A549 (cell line): ENCODE measurements around the gene GAS2L2. TPM values are rescaled to one million over a fixed set of nuclear protein-coding genes. Genes with fewer than 3 reads are reported as not detected.

Experiments
- ATAC-seq, 2 experiments: fragments of 200-7000 bp in 1 of 2; fragments of >200 bp in 1 of 2; cut with Nextera tagmentation in 1 of 2; cut with Tn5 transposase in 1 of 2; 3 replicates each; pipeline versions ENCODE4 v1.8.0 to v1.9.1; 2018 to 2020; ENCODE audit warnings: mild to moderate bottlenecking in 1 of 2, moderate library complexity in 1 of 2
- CTCF ChIA-PET: fragments of 300-600 bp; sonication (Branson Sonifier 250); formaldehyde crosslinking; extraction: SDS; loops from one replicate; lab custom pipeline; 2021; ENCODE audit warnings: antibody characterized with exemption, inconsistent platforms; lab: Yijun Ruan, JAX
- POLR2A ChIA-PET: fragments of 350-600 bp; formaldehyde crosslinking; extraction: SDS; loops from one replicate; lab custom pipeline; 2021; ENCODE audit warnings: antibody characterized with exemption, inconsistent platforms; lab: Yijun Ruan, JAX
- DNase-seq, 2 experiments: peaks; one replicate each; pipeline versions ENCODE4 v3.0.0 to v3.0.0-alpha.2; 2011 to 2016; ENCODE audit warnings: low read depth in 1 of 2, low spot score in 1 of 2
- FAIRE-seq: peaks from 2 replicates; lab custom pipeline; 2011; peaks lifted over from hg19 to GRCh38; lab: Jason Lieb, UNC
- H3K27ac ChIP-seq, 2 experiments: fragments of >200 bp; sonication (Bioruptor Twin); formaldehyde crosslinking; 3 replicates each; pipeline ENCODE4 v1.5.1; 2016 to 2017
- H3K4me1 ChIP-seq: fragments of >200 bp; sonication (Bioruptor Twin); formaldehyde crosslinking; 3 replicates; pipeline ENCODE4 v1.6.1; 2016
- H3K4me2 ChIP-seq: fragments of >200 bp; sonication (Bioruptor Twin); formaldehyde crosslinking; 3 replicates; pipeline ENCODE4 v1.6.1; 2016
- H3K4me3 ChIP-seq: fragments of >200 bp; sonication (Bioruptor Twin); formaldehyde crosslinking; 3 replicates; pipeline ENCODE4 v1.5.1; 2016
- H3K9me3 ChIP-seq: fragments of >200 bp; sonication (Bioruptor Twin); formaldehyde crosslinking; 3 replicates; pipeline ENCODE4 v1.6.1; 2016
- CBX8 ChIP-seq: fragments of 200-600 bp; sonication (generic); IDR thresholded peaks from 2 replicates; pipeline ENCODE4 v1.6.1; 2016
- FOSL2 ChIP-seq, 2 experiments: fragments of 450-650 bp in 1 of 2; fragments of >200 bp in 1 of 2; sonication (Bioruptor Twin) in 1 of 2; formaldehyde crosslinking; IDR thresholded peaks; 2 replicates each; pipeline versions ENCODE4 v1.5.0 to v1.6.1; 2016 to 2020; ENCODE audit warnings: mild to moderate bottlenecking in 1 of 2, moderate library complexity in 1 of 2
- GATA3 ChIP-seq: IDR thresholded peaks from 2 replicates; pipeline ENCODE4 v1.6.1; 2012; ENCODE audit warnings: borderline replicate concordance
- HOXB13 ChIP-seq: fragments of 250-450 bp; sonication (Bioruptor Pico); IDR thresholded peaks from 2 replicates; pipeline ENCODE4 v1.5.0; 2020; ENCODE audit warnings: low read depth, mild to moderate bottlenecking, moderate library complexity
- HOXB5 ChIP-seq: fragments of 250-450 bp; sonication (Bioruptor Pico); IDR thresholded peaks from 2 replicates; pipeline ENCODE4 v1.5.0; 2020; ENCODE audit warnings: mild to moderate bottlenecking, moderate library complexity
- JUN ChIP-seq, 2 experiments: fragments of >200 bp; sonication (Bioruptor Twin); formaldehyde crosslinking; IDR thresholded peaks; 2 replicates in 1 of 2; 3 replicates in 1 of 2; pipeline ENCODE4 v1.6.1; 2016 to 2017
- JUNB ChIP-seq: fragments of >200 bp; sonication (Bioruptor Twin); formaldehyde crosslinking; IDR thresholded peaks from 2 replicates; pipeline ENCODE4 v1.6.1; 2016
- MAFK ChIP-seq: fragments of 450-650 bp; IDR thresholded peaks from 2 replicates; pipeline ENCODE4 v1.6.1; 2014; ENCODE audit not compliant: partially characterized antibody
- MYC ChIP-seq: IDR thresholded peaks from 2 replicates; pipeline ENCODE4 v1.6.1; 2012; ENCODE audit warnings: mild to moderate bottlenecking, inconsistent platforms, low read length, improper control_type of control experiment, borderline replicate concordance
- NPAS2 ChIP-seq: fragments of 250-450 bp; sonication (Bioruptor Pico); IDR thresholded peaks from 2 replicates; pipeline ENCODE4 v1.8.0; 2022; ENCODE audit warnings: mild to moderate bottlenecking, moderate library complexity, borderline replicate concordance
- SMC3 ChIP-seq: fragments of >200 bp; sonication (Bioruptor Twin); formaldehyde crosslinking; IDR thresholded peaks from 3 replicates; pipeline ENCODE4 v1.6.1; 2018; ENCODE audit warnings: inconsistent platforms
- TFCP2L1 ChIP-seq: fragments of 250-450 bp; sonication (Bioruptor Pico); IDR thresholded peaks from 2 replicates; pipeline ENCODE4 v1.5.0; 2021; ENCODE audit warnings: mild to moderate bottlenecking
- WGBS: methylation state at CpG from one replicate; pipeline ENCODE4 v1.1.6; 2017; ENCODE audit errors: missing lambda C conversion rate; 5-methylcytosine and 5-hydroxymethylcytosine counted together
- polyA plus RNA-seq, 4 experiments: library from polyadenylated mRNA; depleted of rRNA in 3 of 4; stranded (reverse); fragments of >200 nt; fragmentation: RNase III in 1 of 4; extraction: RNeasy Plus Mini Kit Qiagen cat#74134 plus additional on column Dnase treatment in 1 of 4; gene quantifications; 2 replicates in 3 of 4; 3 replicates in 1 of 4; pipeline ENCODE4 v1.2.3, GENCODE V29; 2011 to 2017
- TF ChIP-seq, protein P1 (sequence below): IDR thresholded peaks from 2 replicates; pipeline ENCODE4 v1.6.1; 2012
- TF ChIP-seq, protein P2 (sequence below): IDR thresholded peaks from 2 replicates; pipeline ENCODE4 v1.6.1; 2012; ENCODE audit warnings: low read depth, borderline replicate concordance
- TF ChIP-seq, protein P3 (sequence below): fragments of >200 bp; sonication (Bioruptor Twin); formaldehyde crosslinking; IDR thresholded peaks from 3 replicates; pipeline ENCODE4 v1.6.1; 2016

The GAS2L2 gene
- polyA plus RNA-seq, 2 of the 4 experiments (the other 2 are of a cell fraction): 0.06 to 0.15 TPM

DNA sequence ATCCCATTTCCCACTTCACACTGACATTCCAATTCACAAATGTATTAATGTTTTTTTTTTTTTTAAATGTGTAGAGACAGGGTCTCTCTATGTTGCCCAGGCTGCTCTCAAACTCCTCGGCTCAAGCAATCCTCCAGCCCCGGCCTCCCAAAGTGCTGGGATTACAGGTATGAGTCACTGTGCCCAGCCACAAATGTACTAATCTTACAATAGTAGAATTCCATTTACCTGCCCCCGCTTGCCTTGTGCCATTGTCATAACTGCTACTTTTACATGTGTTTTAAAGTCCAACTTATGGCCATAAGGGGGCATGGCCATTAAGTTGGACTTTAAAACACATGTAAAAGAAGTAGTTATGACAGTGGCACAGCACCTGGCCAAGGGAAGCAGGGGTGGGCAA, 37.8 kb upstream of the GAS2L2 start:
- H3K9me3 ChIP-seq: no peaks in the 10 kb centered on the region
- no peak for TF ChIP-seq FOSL2 (IDR thresholded peaks at IDR 0.05)
- TF ChIP-seq FOSL2 (CRISPR knock-in tag; IDR thresholded peaks at IDR 0.05): 0 out of 2 replicates have a peak, but pooled peaks have one; percentile 16
- TF ChIP-seq, protein P1, sequence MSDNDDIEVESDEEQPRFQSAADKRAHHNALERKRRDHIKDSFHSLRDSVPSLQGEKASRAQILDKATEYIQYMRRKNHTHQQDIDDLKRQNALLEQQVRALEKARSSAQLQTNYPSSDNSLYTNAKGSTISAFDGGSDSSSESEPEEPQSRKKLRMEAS: no peak
- WGBS: 84% methylated on average over 3 of the region's 3 CpGs
- peaks cover 51% of the 10 kb centered on the region for H3K4me1 ChIP-seq
- CTCF ChIA-PET: interaction anchor here (10.3 to 30.3 kb wide), 2 partner anchors 16 to 22 kb away, joined by 170 to 2039 read pairs; partner anchors contain the start of genes C17orf50, GAS2L2 and TAF15
- no peak for DNase-seq
- POLR2A ChIA-PET: no interaction called here
- ATAC-seq: no peak
- FAIRE-seq: no peak
- H3K4me2 ChIP-seq: no peak overlapping the region
- peak overlapping the region; percentile 0 to 53; a peak in 3 of 6 replicates for H3K27ac ChIP-seq
- no peak overlapping the region for H3K4me3 ChIP-seq

DNA sequence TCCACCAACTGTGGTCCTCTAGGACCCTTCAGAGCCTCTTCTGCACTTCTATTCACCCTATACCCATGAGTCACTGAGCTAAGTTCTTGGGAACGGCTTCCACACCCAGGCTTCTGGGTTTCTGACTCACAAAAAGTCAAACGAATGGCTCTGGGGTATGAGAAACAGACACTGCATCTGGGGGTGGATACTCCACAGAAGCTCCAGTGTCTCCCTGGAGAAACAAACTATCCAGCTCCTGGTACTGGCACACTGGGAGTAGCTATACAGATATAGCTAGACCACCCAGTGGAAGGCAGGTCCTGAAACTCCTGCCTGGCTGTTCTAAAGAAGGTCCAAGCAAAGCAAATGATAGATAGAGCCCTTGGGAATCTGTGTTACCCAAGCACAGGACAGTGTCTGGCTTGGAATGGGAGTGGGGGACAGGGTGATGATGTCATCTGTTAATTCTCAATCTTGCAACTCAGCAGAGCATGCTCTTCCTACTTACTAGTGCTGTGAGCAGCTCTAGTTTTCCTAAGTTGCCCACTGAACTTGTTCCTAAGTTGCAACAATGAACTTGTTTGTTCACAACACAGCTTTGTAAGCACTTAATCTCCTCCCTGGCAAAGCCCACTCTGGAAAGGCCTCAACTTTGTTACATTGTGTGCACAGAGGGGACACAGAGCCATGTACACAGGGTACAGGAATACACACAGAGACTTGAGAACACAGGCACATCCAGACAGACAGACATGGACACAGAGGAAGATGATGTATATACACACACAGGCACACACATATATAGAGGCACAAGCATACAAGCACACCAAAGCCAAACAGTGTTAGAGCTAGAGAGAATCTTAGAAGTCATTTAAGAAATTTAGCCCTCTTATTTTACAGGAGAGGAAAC, 35.7 kb upstream of the GAS2L2 start:
- FAIRE-seq (no peak), DNase-seq (peak; percentile 85 to 91), ATAC-seq (peak; percentile 90)
- Histone ChIP-seq H3K4me3 (no peak overlapping the region), H3K27ac (peak overlapping the region; percentile 83 to 93), H3K4me1 (peaks cover 68% of the 10 kb centered on the region), H3K4me2 (peak overlapping the region; percentile 83), H3K9me3 (no peaks in the 10 kb centered on the region)
- POLR2A ChIA-PET: interaction anchor here (0.6 to 3.5 kb wide), 7 partner anchors 8 to 210 kb away, joined by 3 to 27 read pairs (median 5); partner anchors contain the start of genes PEX12 and TAF15
- TF ChIP-seq MYC: no peak
- TF ChIP-seq, protein P1: peak; percentile 66
- TF ChIP-seq JUNB: peak; percentile 60
- no peak for TF ChIP-seq TFCP2L1 (CRISPR knock-in tag)
- TF ChIP-seq, protein P2, sequence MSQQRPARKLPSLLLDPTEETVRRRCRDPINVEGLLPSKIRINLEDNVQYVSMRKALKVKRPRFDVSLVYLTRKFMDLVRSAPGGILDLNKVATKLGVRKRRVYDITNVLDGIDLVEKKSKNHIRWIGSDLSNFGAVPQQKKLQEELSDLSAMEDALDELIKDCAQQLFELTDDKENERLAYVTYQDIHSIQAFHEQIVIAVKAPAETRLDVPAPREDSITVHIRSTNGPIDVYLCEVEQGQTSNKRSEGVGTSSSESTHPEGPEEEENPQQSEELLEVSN: no peak
- no peak for TF ChIP-seq NPAS2
- 0 out of 5 replicates have a peak, but pooled peaks of 1 of the 2 experiments have one; percentile 43 for TF ChIP-seq JUN (IDR thresholded peaks at IDR 0.05)
- TF ChIP-seq, protein P3, sequence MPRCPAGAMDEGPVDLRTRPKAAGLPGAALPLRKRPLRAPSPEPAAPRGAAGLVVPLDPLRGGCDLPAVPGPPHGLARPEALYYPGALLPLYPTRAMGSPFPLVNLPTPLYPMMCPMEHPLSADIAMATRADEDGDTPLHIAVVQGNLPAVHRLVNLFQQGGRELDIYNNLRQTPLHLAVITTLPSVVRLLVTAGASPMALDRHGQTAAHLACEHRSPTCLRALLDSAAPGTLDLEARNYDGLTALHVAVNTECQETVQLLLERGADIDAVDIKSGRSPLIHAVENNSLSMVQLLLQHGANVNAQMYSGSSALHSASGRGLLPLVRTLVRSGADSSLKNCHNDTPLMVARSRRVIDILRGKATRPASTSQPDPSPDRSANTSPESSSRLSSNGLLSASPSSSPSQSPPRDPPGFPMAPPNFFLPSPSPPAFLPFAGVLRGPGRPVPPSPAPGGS: 0 out of 3 replicates have a peak, but pooled peaks have one; percentile 16
- TF ChIP-seq FOSL2 (IDR thresholded peaks at IDR 0.05): peak; percentile 54
- peak; percentile 83 for TF ChIP-seq FOSL2 (CRISPR knock-in tag; IDR thresholded peaks at IDR 0.05)
- peak; percentile 81 for TF ChIP-seq MAFK
- WGBS: 0% methylated on average over 2 of the region's 2 CpGs
- CTCF ChIA-PET: interaction anchor here (0.6 to 43.9 kb wide), 6 partner anchors 9 to 177 kb away, joined by 3 to 2039 read pairs (median 10); partner anchors contain the start of genes C17orf50, GAS2L2, MMP28 and TAF15

DNA sequence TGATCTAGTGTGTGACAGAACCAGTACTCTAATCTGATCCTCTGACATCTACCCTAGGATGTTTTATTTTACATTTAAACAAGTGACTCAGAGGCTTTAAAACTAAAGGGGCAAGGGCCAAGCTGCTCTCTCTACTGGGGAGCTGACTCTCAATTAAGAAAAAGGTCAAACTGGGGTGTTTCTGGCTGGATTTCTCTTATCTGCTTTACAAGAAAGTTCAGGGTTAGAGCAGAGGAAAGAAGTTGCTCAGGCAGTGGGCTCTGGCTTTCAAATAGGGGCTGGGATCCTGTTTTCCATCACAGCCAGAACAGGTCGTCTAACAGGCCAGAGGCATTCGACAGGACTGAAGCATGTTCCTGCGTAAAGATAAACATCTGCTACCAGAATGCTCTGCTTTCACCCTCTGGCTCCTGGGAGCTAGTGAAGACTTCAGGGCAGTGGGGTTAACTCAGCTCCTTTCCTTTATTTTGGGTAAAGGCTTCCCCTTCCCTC, 33.9 kb upstream of the GAS2L2 start:
- peak in 1 of 2 experiments; percentile 37 for DNase-seq
- Histone ChIP-seq H3K27ac (peak overlapping the region; percentile 83 to 93), H3K9me3 (no peaks in the 10 kb centered on the region), H3K4me1 (peaks cover 77% of the 10 kb centered on the region)
- CTCF ChIA-PET: interaction anchor here (0.6 to 43.9 kb wide), 4 partner anchors 12 to 594 kb away, joined by 3 to 2039 read pairs (median 560); partner anchors contain the start of genes C17orf50, GAS2L2, MMP28 and TAF15
- POLR2A ChIA-PET: interaction anchor here (3.5 kb wide), 1 partner anchor 22 kb away, joined by 27 read pairs; the partner anchor contains the start of gene TAF15
- 7% methylated on average over 3 of the region's 3 CpGs for WGBS
- TF ChIP-seq GATA3: peak; percentile 42; the same call in 1 of the 2 replicates
- no peak; the same call in 1 of the 2 replicates for TF ChIP-seq HOXB13
- TF ChIP-seq HOXB5 (CRISPR knock-in tag): no peak
- TF ChIP-seq SMC3: no peak
- TF ChIP-seq CBX8: no peak
- TF ChIP-seq, protein P1: peak; percentile 50; the same call in 1 of the 2 replicates
- TF ChIP-seq, protein P2: no peak
- peak in 1 of 2 experiments; percentile 31; a peak in 1 of 5 replicates for TF ChIP-seq JUN (IDR thresholded peaks at IDR 0.05)
- TF ChIP-seq, all 56 proteins: peak for 3
- H3K4me3 ChIP-seq: no peak overlapping the region
- peak in 1 of 2 experiments; percentile 30; a peak in 3 of 6 replicates for ATAC-seq
- H3K4me2 ChIP-seq: peak overlapping the region; percentile 83
- no peak for FAIRE-seq
